ENCODE data around the gene ADAM15.
A peak's percentile ranks its signal among the peaks of the same experiment; 100 is the strongest.

ADAM15 gene

DNA sequence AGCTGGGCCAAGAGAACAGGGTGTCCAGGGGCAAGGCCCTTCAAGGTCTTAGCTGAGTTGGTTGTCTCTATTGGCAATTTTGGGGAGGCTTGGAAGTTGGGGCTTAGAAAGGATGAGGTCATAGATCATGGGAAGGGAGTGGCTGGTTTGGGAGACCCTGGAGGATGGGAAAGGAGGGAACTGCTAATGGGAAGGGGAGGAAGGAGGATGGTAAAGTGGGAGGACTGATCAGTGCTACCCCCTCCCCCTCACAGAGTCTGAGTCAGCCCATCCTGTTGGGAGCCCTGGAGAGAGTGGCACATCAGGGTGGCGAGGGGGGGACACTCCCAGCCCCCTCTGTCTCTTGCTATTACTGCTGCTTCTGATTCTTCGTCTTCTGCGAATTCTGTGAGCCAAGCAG lies 17.5 kb downstream of the ADAM15 start (continued):
- TF ChIP-seq, protein P1, sequence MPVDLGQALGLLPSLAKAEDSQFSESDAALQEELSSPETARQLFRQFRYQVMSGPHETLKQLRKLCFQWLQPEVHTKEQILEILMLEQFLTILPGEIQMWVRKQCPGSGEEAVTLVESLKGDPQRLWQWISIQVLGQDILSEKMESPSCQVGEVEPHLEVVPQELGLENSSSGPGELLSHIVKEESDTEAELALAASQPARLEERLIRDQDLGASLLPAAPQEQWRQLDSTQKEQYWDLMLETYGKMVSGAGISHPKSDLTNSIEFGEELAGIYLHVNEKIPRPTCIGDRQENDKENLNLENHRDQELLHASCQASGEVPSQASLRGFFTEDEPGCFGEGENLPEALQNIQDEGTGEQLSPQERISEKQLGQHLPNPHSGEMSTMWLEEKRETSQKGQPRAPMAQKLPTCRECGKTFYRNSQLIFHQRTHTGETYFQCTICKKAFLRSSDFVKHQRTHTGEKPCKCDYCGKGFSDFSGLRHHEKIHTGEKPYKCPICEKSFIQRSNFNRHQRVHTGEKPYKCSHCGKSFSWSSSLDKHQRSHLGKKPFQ (tag by site-specific recombination; IDR thresholded peaks at IDR 0.05): no peak
- TF ChIP-seq ZNF639 (tag by site-specific recombination; IDR thresholded peaks at IDR 0.05) (no peak), ZNF785 (tag by site-specific recombination; IDR thresholded peaks at IDR 0.05) (no peak), ZNF555 (tag by site-specific recombination; conservative IDR thresholded peaks at IDR 0.05) (no peak), ZNF324 (tag by site-specific recombination; IDR thresholded peaks at IDR 0.05) (no peak), ZNF169 (tag by site-specific recombination; IDR thresholded peaks at IDR 0.05) (no peak), ZBTB7A (tag by site-specific recombination; IDR thresholded peaks at IDR 0.05; ENCODE audit: low read depth) (no peak), SCRT1 (tag by site-specific recombination; IDR thresholded peaks at IDR 0.05; ENCODE audit: borderline replicate concordance) (no peak), SALL2 (tag by site-specific recombination; IDR thresholded peaks at IDR 0.05; ENCODE audit: borderline replicate concordance) (no peak), ZNF114 (tag by site-specific recombination; IDR thresholded peaks at IDR 0.05) (no peak), SP2 (tag by site-specific recombination; IDR thresholded peaks at IDR 0.05) (peak; percentile 45), KLF17 (tag by site-specific recombination; IDR thresholded peaks at IDR 0.05) (peak; percentile 88), REPIN1 (tag by site-specific recombination; IDR thresholded peaks at IDR 0.05; ENCODE audit: low read depth) (no peak), HOXC10 (CRISPR knock-in tag; IDR thresholded peaks at IDR 0.05) (no peak), PRDM10 (tag by site-specific recombination; IDR thresholded peaks at IDR 0.05) (peak; percentile 52; the same call in 1 of the 2 replicates), WT1 (tag by site-specific recombination; IDR thresholded peaks at IDR 0.05) (peak; percentile 96), ZNF174 (tag by site-specific recombination; IDR thresholded peaks at IDR 0.05) (no peak), ZNF596 (tag by site-specific recombination; IDR thresholded peaks at IDR 0.05) (no peak), ZNF202 (tag by site-specific recombination; IDR thresholded peaks at IDR 0.05; ENCODE audit: borderline replicate concordance) (no peak)
- TF ChIP-seq, protein P2, sequence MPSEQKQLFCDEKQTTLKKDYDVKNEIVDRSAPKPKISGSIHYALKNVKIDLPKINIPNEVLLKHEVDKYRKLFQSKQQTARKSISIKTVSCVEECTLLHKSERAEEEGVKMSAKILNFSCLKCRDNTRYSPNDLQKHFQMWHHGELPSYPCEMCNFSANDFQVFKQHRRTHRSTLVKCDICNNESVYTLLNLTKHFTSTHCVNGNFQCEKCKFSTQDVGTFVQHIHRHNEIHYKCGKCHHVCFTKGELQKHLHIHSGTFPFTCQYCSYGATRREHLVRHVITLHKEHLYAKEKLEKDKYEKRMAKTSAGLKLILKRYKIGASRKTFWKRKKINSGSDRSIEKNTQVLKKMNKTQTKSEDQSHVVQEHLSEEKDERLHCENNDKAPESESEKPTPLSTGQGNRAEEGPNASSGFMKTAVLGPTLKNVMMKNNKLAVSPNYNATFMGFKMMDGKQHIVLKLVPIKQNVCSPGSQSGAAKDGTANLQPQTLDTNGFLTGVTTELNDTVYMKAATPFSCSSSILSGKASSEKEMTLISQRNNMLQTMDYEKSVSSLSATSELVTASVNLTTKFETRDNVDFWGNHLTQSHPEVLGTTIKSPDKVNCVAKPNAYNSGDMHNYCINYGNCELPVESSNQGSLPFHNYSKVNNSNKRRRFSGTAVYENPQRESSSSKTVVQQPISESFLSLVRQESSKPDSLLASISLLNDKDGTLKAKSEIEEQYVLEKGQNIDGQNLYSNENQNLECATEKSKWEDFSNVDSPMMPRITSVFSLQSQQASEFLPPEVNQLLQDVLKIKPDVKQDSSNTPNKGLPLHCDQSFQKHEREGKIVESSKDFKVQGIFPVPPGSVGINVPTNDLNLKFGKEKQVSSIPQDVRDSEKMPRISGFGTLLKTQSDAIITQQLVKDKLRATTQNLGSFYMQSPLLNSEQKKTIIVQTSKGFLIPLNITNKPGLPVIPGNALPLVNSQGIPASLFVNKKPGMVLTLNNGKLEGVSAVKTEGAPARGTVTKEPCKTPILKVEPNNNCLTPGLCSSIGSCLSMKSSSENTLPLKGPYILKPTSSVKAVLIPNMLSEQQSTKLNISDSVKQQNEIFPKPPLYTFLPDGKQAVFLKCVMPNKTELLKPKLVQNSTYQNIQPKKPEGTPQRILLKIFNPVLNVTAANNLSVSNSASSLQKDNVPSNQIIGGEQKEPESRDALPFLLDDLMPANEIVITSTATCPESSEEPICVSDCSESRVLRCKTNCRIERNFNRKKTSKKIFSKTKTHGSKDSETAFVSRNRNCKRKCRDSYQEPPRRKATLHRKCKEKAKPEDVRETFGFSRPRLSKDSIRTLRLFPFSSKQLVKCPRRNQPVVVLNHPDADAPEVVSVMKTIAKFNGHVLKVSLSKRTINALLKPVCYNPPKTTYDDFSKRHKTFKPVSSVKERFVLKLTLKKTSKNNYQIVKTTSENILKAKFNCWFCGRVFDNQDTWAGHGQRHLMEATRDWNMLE (tag by site-specific recombination; conservative IDR thresholded peaks at IDR 0.05; ENCODE audit: low read depth): no peak
- TF ChIP-seq, protein P3, sequence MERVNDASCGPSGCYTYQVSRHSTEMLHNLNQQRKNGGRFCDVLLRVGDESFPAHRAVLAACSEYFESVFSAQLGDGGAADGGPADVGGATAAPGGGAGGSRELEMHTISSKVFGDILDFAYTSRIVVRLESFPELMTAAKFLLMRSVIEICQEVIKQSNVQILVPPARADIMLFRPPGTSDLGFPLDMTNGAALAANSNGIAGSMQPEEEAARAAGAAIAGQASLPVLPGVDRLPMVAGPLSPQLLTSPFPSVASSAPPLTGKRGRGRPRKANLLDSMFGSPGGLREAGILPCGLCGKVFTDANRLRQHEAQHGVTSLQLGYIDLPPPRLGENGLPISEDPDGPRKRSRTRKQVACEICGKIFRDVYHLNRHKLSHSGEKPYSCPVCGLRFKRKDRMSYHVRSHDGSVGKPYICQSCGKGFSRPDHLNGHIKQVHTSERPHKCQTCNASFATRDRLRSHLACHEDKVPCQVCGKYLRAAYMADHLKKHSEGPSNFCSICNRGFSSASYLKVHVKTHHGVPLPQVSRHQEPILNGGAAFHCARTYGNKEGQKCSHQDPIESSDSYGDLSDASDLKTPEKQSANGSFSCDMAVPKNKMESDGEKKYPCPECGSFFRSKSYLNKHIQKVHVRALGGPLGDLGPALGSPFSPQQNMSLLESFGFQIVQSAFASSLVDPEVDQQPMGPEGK (tag by site-specific recombination; IDR thresholded peaks at IDR 0.05): peak; percentile 51; the same call in 1 of the 2 replicates
- TF ChIP-seq, protein P4, sequence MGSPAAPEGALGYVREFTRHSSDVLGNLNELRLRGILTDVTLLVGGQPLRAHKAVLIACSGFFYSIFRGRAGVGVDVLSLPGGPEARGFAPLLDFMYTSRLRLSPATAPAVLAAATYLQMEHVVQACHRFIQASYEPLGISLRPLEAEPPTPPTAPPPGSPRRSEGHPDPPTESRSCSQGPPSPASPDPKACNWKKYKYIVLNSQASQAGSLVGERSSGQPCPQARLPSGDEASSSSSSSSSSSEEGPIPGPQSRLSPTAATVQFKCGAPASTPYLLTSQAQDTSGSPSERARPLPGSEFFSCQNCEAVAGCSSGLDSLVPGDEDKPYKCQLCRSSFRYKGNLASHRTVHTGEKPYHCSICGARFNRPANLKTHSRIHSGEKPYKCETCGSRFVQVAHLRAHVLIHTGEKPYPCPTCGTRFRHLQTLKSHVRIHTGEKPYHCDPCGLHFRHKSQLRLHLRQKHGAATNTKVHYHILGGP (tag by site-specific recombination; IDR thresholded peaks at IDR 0.05): no peak

All from HEK293 (cell line).